GM21723 (cell line): ENCODE measurements around the gene FBXW10B.
"Not testable (repeated sequence)": the region's sequence is repeated elsewhere in the genome, so short reads cannot be mapped to it uniquely, and the experiment has no call there.

ENCODE experiments used
- ATAC-seq: cut with Tn5 transposase; IDR thresholded peaks from one replicate; pipeline ENCODE4 v1.9.1; 2021; ENCODE audit warnings: mild to moderate bottlenecking, moderate library complexity; ENCODE audit not compliant: unreplicated experiment

FBXW10B gene

DNA sequence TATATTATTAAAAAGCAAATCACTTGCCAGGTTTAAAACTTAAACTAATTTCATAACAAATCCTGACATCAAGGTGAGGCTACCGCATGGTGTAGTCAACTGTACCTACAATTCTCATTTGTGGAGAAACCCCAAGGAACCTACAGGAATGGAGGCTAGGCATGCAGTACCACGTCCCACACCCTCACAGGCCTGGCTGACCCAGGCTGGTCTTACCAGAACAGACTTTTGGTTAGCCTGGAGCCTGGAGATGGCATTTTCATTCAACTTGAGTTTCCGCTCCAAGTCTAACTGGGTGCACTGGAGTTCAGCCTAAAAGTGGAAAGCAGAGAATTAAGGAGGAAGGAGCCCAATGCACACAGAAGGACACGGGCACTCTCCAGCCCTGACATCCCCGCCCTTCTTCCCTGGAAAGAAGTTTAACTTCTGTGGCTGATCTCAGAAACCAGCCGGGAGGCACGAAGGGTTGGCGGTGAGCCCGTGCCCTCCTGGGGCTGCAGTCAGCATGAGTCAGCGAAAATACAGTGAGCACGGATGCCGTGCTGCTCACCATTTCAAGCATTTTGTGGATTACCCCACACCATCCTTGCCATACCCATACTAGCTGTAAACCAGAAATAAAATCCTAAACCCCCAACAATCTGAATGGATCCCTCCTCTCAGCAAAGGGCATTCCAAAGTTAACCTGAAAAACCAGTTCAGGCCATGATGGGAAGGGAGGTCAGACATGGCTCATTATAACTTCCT, 23.2 kb upstream of the FBXW10B start:
- not testable (repeated sequence) for ATAC-seq

DNA sequence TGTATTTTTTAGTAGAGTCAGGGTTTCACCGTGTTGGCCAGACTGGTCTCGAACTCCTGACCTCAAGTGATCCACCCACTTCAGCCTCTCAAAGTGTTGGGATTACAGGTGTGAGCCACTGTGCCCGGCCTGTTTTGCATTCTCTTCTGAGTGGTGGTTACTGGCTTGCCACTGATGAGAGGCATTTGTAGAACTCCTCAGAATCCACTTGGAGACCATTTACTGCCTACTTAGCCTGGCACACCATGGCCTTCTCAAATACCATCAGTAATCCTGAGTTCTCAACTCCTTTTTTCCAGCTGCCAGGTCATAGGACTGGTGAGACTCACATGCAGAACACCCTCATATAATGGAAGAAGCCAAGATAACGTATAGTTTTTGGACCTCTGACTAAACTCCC, 22.5 kb upstream of the FBXW10B start:
- not testable (repeated sequence) for ATAC-seq

DNA sequence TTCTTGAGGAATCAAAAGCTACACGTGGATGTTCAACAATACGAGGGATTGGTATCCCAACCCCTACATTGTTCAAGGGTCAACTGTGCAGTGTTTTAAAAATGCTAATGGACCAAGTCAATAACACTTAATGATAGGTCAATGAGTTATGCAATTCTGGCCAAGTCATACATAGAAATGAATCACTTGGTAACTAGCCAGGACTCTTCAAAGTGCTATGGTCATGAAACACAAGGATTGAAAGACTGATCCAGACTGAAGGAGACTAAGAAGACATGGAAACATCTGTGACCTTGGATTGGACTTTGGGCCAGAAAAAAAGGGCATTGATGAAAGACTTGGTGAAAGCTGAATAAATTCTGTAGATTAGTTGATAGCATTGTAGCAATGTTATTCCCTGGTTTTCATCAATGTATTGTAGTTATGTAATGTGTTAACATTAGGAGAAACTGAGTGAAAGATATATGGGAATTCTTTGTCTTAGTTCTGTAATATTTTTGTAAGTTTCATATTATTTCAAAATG, 11.5 kb upstream of the FBXW10B start:
- not testable (repeated sequence) for ATAC-seq

DNA sequence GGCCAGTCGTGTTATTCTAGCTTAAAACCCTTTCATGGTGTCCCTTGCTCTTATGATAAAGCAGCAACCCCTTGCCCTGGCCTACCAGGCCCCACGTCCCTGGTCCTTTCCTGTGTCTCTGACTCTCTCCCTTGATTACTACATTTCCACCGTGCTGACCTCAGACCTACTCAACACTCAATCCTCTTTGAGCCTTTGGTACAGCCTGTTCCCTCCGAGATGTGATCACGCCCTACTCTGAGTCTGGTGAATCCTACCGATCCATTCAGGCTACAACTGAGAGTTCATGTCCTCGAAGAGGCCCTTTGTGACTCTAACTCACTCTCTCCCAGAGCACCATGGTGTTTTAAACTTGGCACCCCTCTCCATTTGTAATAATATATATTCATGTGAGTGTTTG, 10.5 kb upstream of the FBXW10B start:
- not testable (repeated sequence) for ATAC-seq

DNA sequence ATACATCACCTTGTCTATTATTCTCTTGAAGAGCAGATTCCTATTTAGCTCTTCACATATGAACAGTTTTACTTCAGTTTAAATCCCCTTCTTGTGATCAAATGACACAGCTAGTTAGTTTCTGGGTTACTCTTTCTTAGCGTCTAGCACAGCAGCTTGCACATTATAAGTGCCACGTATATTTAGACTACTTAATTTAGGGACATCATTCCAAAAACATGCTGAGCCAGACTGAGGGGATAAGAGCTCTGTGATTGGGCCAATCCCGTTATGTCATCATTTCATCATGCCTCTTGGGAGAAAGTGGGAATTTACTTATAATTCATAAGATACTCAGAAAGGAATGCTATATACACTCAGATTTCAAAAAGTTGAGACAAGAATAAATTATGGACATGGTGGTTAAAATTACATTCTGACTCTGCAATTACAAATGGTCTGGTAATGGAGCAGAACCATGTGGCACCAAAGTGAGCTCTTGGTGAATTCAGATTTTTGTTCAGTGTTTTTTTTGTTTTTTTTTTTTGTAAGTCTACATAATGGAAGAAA, 4.2 kb upstream of the FBXW10B start:
- not testable (repeated sequence) for ATAC-seq

DNA sequence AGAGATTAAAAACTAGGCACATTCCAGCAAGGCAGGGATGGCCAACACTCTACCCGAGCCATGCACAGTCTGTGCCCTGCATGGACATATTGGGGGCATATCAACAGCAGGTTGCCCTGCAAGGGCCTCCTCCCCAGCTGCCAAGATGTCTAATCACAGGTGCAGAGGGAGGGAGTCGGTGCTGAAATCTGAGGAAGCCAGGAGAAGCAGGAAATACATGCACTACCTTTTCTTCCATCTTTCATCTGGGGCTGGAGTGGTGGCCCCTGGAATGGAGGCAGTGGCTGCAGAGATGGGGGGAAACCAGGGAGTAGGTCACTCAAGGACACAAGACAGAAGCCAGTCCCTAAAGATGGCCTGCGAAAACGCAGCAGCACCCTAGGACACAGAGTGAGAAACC, 3.8 kb upstream of the FBXW10B start:
- not testable (repeated sequence) for ATAC-seq

DNA sequence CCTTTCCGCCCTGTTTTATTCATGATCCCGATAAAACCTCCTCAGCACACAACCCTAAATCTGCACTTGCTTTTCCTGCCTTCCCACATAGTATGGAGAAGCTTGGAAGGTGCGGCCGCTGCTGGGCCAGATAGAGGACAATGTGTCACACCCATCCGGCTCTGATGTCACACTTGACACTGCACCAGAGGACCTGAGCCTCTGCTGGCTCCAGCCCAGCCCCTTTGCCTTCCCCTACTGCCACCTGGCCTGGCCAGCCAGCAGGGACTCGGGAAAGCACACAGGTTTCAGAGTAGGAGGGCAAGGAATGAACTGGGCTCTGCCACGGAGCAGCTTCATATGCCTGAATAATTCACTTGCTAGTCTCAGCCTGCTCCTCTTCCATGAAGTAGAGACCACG, 2.6 kb upstream of the FBXW10B start:
- ATAC-seq = not testable (repeated sequence)

DNA sequence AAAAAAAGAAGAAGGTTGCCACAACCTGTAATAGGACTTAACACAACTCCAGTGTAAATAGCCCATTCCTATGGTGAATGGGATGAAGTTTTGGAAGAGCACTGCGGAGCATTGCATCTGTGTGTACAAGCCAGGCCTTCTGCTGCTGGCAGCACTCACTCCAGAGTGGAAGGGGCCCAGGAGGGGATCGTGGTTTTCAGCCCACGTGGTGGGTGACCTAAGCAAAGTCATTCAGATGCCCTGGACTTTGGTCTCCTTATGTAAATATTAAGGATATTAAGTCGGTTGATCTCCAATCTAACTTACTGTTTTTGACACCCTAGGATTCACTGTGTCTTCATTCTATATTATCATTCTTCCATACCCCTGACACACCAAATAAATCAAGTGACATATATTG, 2.7 kb downstream of the FBXW10B start:
- not testable (repeated sequence) for ATAC-seq

DNA sequence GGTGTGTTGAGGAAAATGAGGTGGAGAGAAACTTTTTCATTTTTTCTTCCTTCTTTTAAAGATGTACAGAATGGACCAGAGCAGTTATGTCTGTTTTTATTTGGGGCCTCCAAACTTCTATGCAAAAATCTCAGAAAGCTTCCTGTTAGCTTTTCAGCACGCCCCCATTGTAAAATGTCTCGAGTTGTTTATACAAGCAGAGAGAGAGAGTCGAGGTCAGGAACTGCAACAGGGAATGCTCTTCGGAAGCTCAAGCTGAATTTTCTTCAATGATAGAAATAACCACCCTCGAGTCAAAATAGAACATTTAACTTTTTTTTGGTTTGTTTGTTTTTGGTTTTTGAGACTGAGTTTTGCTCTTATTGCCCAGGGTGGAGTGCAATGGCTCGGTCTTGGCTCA, 3.7 kb downstream of the FBXW10B start:
- not testable (repeated sequence) for ATAC-seq

DNA sequence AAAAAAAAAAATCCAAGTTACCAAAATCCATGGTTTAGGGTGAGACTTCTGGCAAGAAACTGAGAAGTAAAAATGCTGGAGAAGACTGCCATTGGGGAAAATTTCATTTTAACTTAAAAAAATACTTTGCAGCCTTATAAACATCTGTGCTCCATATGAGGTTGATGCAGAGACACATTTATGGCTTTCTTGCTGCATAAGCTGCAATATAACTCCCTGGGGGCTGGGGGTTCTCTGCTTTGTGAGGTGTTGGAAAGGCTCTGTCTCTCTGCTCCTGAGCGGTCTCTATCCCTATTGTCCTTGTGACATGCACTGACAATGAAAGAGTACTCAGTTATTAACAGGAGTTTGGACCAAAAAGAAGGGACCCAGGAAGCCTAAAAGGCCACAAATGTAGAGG, 6.4 kb downstream of the FBXW10B start:
- ATAC-seq = not testable (repeated sequence)

DNA sequence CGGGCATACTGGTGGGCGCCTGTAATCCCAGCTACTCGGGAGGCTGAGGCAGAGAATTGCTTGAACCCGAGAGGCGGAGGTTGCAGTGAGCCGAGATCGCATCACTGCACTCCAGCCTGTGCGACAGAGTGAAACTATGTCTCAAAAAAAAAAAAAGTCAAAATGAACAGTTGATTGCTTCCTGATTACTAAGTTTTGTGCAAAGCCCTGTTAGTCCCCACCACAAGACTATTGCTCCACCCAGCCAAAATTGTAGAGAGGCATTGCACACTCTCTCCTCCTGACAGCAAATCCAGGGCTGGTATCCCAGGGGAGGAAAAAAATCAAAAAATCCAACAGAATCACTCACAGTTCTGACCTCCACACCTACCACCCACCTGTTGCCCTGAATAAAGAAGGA, 26.5 kb downstream of the FBXW10B start:
- not testable (repeated sequence) for ATAC-seq

DNA sequence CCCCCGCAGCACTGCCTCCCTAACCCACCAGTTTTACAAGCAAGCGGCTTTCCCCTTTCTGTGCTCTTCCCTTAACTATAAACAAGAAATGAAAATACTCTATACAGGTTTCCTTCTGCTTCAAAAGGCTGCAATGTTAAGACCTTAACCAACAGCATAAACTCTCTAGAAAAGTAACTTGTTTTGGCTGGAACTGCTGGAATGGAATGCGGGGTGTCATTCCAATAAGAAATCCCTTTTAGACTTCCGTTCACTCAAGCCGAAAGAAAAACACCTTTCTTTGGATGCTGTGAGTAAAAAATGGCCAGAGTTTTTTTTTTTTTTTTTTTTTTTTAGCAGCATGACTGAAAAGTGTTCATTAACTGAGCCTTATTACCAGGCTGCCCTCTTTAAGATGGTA, 27.5 kb downstream of the FBXW10B start:
- ATAC-seq = not testable (repeated sequence)

DNA sequence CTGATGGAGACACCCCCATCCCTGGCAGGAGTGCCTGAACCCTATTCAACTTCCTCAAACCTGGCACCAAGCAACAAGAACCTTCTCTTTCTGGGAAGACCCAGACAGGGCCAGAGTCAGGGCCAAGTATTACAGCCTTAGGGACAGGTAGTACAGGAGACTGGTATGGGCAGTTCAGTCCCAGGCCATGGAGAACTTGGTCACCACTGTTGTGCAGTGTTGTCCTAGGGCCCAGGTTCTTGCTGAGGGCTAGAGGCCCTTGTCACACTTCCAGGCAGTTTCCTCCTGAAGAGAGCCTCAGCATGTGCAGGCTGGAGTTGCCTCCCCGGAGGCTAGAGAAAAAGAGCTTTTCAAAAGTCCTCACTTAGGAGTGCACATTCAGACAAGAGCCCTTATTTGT, 28.7 kb downstream of the FBXW10B start:
- not testable (repeated sequence) for ATAC-seq

DNA sequence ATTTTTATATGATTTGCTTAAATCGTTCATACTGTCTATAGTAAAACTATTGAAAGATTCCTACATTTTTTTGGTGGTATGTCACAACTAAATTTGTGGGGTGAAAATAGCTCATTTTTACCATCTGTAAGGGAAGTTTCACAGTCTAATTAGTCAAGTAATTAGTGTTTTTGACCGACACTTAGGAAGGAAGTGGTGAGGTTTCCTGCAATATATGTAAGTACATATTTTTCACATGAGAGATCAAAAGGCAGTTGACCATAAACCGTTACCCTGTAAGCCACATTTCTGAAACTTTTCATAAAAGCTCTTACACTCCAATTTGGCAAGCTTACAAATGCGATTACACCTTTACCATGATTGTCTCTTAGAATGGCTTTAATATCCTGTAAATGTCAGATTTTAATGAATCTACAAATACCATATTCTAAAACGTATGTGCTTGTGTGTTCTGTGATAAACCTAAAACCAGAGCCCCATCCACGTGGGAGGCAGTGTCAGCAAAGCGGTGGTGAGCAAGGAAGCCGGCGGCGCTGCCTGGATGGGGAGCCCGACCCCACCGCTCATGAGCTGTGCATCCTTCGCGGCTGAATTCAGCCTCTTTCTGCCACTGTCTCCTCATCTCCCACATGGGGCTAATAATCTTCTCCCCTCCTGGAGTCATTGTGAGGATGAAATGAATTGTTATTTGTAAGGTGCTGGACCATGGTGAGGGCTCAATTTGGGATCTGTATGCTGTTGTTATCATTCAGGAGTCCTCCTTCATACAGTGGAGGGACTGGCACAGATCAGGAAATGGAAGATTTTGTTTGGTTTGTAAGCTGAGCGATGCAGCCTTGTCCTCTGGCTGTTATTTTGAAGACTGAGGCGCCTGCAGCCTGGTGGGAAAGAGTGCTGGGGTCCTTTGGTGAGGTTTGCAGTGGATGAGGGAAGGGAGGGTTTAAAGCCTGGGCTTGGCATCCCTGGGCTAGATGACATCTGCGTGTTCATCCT, 29.7 kb downstream of the FBXW10B start:
- not testable (repeated sequence) for ATAC-seq

DNA sequence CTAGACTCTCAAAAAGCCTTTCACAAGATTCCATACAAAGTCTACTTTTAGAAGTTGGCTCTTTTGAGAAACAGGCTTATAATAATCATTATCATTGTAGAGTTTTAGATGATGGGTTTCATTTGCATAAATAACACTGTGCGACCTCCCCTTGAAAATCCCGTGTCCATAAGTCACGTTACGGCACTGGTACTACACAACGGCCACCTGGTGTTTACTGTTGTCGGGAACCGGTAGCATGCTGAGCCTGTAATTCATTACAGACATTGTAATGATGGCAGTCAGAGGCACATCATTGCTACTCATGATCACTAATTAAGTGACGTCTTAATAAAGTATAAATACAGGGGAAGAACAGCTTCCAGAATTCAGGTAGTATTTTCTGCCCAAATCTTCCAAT, 31.5 kb downstream of the FBXW10B start:
- not testable (repeated sequence) for ATAC-seq

DNA sequence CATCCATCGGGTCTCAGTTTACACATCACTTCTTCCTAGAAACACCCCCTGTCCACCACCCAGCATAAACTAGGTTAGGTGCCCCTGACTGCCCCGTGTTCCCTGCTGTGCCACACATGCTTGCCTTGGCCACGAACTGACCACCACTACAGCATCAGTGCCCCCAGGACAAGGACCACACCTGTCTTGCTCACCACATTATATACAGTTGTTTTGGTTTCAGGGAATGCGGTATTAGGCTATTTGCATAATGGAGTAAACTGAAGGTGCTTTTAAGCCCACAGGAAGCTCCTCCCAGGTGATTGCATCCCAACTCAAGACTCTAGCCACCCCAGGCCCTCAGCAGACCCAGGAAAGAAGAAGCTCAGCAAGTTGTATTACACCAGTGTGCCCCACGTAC, 36.2 kb downstream of the FBXW10B start:
- ATAC-seq = not testable (repeated sequence)

DNA sequence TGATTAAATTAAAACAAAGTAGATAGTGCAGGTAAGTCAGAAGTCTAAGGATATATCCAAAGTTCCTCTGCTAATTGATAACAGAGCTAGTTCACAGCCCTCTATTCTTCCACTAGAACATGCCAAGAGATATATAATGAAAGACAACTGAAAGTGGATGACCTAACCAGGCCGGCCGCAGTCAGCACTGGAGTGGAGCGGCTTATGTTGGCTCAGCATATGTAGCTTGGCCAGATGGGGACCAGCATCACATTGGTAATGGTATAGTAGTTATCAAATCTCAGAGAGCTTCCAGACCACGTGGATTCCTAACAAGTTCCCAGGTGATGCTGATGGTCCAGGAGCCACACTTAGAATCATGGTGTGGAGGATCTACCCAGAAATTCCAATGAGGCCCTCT, 38.0 kb downstream of the FBXW10B start:
- ATAC-seq = not testable (repeated sequence)

DNA sequence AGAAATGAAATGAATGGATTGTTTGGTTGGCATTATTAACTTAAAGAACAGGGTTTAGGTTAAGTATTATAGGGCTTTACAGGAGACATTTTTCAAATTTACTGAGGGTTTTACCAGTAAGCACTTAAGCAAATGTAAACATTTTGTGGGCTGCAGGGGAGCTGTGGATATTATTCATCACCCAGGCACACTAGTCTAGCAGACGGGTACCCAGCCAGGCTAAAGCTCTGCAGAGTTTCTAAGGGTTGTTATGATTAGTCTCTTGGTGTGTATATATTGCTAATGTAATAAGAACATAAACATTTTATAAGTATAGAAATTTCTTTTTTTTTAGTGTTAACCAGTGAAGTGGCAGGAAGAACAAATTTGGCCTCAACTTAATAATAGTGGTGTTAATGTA, 42.7 kb downstream of the FBXW10B start:
- ATAC-seq = not testable (repeated sequence)

DNA sequence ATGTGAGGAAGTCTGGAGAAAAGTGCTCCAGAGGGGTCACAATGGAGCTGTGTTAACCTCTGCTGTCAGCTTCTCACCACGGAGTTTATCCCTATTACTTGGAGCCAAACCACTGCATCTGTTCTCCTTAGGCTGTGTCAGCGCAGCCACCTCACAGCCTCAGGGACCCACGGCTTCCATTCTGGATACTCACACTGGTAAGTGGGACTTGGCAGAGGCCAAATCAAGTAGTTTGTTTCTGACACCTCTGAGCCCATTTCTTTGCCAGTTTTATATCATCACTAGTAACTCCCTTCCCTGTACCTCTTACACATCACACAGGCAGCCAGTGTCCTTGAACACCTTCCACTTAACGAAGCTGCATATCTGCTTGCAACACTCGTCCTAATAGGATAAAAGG, 44.8 kb downstream of the FBXW10B start:
- ATAC-seq = not testable (repeated sequence)

DNA sequence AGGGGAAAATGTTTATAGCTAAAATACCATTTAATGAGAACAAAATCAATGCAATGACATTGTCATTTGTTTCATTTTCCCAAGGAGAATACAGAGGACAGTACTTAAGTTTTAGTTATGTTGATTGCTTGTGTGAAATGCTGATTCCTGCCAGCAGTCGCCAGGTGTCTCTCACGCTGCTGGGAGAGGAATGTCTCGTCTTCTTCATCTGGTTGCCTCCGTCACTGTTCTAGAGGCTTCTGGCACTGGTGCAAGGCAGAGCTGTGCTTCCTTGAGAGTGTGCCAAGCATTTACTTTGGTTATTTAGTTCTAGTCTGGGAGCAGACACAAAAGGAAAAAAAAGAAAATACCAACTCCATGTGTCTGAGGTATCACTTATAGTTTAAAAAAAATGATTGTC, 45.6 kb downstream of the FBXW10B start:
- ATAC-seq = not testable (repeated sequence)
